Bronchial epithelial cell (primary cell): ENCODE measurements around the gene LMAN1L. TPM values are rescaled to one million over a fixed set of nuclear protein-coding genes. Genes with fewer than 3 reads are reported as not detected.

ENCODE experiments used
- DNase-seq: peaks from one replicate; pipeline ENCODE4 v3.0.0-alpha.2; 2010; ENCODE audit warnings: low read depth
- FAIRE-seq: peaks from 2 replicates; lab custom pipeline; 2011; peaks lifted over from hg19 to GRCh38; lab: Jason Lieb, UNC
- H3K27me3 ChIP-seq: 2 replicates; pipeline ENCODE4 v1.5.1; 2011; ENCODE audit warnings: low read length; ENCODE audit not compliant: control insufficient read depth, insufficient read depth
- H3K36me3 ChIP-seq: 2 replicates; pipeline ENCODE4 v1.5.1; 2011; ENCODE audit warnings: low read length; ENCODE audit not compliant: control insufficient read depth, insufficient read depth
- H3K4me3 ChIP-seq: 2 replicates; pipeline ENCODE4 v1.5.1; 2011; ENCODE audit warnings: mild to moderate bottlenecking, low read depth, low read length, control low read depth
- total RNA-seq: library from RNA; depleted of rRNA; stranded (reverse); fragments of >200 nt; gene quantifications from 2 replicates; pipeline ENCODE4 v1.2.1, GENCODE V29; 2014
- TF ChIP-seq, protein P1 (sequence below): IDR thresholded peaks from 2 replicates; pipeline ENCODE4 v1.5.1; 2011; ENCODE audit warnings: mild to moderate bottlenecking, moderate library complexity, low read length, control low read depth, inconsistent platforms; ENCODE audit not compliant: insufficient read depth, severe bottlenecking

Gene LMAN1L
- total RNA-seq, 1 donor from 2014 or later = under 0.01 TPM

DNA sequence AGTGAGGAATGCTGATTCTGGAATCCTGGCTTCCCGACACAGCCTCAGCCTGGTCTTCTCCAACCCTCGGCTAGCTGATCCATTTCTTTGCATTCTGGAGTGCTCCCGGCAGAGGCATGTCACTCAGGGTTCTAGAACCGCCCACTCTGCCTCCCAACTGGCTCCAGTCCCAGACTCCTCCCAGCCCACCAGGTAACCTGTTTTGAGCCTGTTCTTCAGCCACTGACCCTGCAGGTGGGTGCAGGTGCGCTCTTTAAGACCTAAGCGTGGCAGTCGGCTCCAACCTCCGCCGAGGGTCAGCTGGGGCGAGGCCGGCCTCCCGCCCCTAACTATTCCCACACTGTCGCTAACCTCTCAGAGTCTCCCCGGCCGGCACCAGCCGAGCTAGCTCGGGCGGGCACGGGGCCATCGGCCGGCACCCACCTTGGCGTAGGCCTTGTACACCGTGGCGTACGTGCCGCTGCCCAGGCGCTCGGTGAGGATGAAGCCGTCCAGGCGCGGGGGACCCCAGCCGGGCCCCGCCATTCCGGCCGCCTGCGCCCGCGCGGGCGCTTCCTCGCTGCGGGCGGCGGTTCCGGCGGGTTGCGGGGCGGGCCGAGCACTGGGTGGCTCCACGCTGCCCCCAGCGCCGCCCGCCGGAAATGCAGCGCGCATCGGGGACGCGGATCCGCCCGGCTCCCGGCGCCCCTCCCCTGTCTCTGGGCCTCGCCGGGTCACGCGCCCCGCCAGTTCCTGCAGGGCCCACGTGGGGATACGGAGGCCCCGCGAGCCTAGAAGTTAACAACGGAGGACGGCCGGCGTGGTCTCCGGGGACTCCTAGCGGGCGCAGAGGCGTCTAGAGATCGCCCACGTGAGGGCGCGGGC is 30.2 kb downstream of the LMAN1L start, which contains the start of gene ULK3:
ULK3 (minus strand) TSS at position 576 of the 864 bp plus-strand sequence; CDS start at position 525, 51 bp downstream.
- Histone ChIP-seq H3K4me3 (peak within 1 kb of the TSS; percentile 94), H3K36me3 (peaks cover 23% of the 10 kb centered on the region), H3K27me3 (no peaks in the 10 kb centered on the region)
- FAIRE-seq = no peak
- TF ChIP-seq, protein P1, sequence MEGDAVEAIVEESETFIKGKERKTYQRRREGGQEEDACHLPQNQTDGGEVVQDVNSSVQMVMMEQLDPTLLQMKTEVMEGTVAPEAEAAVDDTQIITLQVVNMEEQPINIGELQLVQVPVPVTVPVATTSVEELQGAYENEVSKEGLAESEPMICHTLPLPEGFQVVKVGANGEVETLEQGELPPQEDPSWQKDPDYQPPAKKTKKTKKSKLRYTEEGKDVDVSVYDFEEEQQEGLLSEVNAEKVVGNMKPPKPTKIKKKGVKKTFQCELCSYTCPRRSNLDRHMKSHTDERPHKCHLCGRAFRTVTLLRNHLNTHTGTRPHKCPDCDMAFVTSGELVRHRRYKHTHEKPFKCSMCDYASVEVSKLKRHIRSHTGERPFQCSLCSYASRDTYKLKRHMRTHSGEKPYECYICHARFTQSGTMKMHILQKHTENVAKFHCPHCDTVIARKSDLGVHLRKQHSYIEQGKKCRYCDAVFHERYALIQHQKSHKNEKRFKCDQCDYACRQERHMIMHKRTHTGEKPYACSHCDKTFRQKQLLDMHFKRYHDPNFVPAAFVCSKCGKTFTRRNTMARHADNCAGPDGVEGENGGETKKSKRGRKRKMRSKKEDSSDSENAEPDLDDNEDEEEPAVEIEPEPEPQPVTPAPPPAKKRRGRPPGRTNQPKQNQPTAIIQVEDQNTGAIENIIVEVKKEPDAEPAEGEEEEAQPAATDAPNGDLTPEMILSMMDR = peak; percentile 52
- peak; percentile 82 for DNase-seq

DNA sequence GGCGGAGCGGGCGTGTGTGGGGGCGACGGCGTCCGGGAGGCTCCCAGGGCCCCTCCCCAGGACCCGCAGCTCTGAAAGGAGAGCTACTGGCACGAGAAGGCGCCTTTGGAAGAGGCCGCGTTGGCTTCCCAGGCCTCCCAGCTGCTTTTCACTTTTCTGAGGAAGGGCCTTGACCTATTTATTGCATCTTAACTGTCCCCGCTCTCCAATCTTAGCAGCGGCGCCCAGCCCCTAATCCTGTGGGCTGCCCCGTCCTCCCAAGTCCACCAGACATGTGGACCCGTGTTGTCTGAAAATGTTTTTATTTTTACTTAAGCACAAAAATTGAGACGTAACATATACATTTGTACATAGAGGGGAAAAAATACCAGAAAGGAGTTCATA is 30.8 kb downstream of the LMAN1L start:
- Histone ChIP-seq H3K4me3 (peak overlapping the region; percentile 94), H3K27me3 (no peaks in the 10 kb centered on the region), H3K36me3 (peaks cover 24% of the 10 kb centered on the region)
- DNase-seq (no peak), FAIRE-seq (no peak)
- TF ChIP-seq, protein P1 = no peak

DNA sequence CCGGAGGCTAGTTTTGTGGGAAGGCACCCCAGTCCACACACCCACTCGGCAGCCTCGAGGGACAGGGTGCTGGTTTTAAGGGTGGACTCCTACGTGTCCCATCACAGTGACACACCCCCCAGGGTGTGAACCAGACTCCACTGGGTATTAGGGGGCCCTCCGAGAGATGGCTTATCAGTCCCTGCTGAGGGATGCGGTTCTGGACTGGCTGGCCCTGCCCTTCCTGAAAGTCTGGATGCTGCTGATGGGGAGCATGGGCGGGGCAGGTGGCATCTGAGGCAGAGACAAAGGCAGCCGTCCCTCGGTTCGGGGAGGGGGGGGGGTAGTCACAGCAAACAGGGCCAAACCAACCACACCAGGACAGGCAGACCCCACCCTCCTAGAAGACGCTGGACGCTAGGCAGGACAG is 31.3 kb downstream of the LMAN1L start:
- H3K36me3 ChIP-seq = peaks cover 25% of the 10 kb centered on the region
- H3K4me3 ChIP-seq = no peak overlapping the region
- no peak for DNase-seq
- H3K27me3 ChIP-seq = no peaks in the 10 kb centered on the region
- FAIRE-seq = no peak
- TF ChIP-seq, protein P1 = no peak

DNA sequence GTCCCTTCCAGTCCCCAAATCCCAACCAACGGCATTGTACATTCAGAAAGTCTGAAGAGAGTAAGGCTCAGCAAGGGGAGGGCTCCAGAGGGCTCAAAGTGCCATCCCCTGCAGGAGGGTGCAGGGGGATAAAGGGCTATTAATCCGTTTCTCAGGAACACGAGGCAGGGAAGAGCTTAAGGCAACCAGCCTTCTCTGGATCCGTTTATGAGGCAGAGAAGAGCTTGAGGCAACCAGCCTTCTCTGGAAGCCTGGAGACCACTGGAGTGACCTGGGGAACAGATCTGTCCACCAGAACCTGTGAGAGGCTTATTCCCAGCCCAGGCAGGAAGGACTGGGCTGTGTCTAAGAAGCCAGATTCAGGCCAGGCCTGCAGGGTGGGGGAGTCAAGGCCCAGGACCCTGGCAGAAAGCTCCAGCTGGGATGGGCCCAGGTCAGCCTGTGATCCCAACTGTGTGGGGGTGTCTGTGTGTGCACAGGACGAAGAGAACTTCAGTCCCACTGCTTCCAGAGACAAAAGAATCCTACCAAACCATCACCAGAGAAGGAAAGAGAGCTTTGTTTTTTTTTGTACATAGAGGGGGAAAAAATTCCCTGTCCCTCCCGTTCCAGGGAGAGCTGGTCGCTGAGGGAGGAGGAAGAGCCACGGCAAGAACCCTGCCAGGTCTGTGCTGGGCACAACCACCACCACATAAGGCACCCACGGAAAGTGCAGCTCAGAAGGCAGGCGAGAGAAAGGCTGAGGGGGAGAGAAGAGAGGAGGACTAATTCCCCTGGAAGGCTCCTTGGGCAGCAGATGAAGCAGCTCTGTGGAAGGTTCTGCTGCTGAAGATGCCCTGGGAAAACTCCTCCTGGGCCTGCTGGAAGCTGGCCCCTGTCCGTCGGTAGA is 31.9 kb downstream of the LMAN1L start:
- Histone ChIP-seq H3K27me3 (no peaks in the 10 kb centered on the region), H3K4me3 (no peak overlapping the region), H3K36me3 (peaks cover 23% of the 10 kb centered on the region)
- FAIRE-seq = no peak
- TF ChIP-seq, protein P1 = no peak
- no peak for DNase-seq

DNA sequence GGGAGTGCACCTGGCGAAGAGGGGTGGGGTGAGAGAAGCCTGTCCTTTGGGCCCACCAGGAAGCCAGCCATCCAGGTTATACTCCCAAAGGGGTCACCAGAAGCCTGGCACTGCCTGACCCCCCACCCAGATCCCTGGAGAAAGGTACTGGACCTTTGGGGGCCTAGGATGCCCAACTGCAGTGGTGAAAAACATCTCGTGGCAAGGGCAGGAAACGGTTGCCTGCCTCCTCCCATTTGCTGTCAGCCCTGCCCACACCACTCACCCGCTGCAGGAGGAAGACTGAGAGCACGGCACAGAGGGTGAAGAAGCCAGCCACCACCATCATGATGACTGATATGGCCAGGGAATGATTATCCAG is 32.6 kb downstream of the LMAN1L start:
- Histone ChIP-seq H3K4me3 (no peak overlapping the region), H3K36me3 (peaks cover 24% of the 10 kb centered on the region), H3K27me3 (no peaks in the 10 kb centered on the region)
- TF ChIP-seq, protein P1 = no peak
- no peak for DNase-seq
- FAIRE-seq = no peak
